Measurements from ENCODE around the gene GALNT14.

The GALNT14 gene

GRCh38 chr2:31049916-31050588 is 88.2 kb downstream of the GALNT14 start:
- TF ChIP-seq GATA1 (IDR thresholded peaks at IDR 0.05; ENCODE audit: low read depth, low read length), result no peak
- no peak for TF ChIP-seq POLR2A (IDR thresholded peaks at IDR 0.05; ENCODE audit: low read length)
- no peak for DNase-seq

- no peak for TF ChIP-seq POLR2A (IDR thresholded peaks at IDR 0.05; ENCODE audit: low read length)
- TF ChIP-seq GATA1 (IDR thresholded peaks at IDR 0.05; ENCODE audit: low read depth, low read length), result no peak
- DNase-seq, result no peak
These were observed 89.0 kb downstream of the GALNT14 start for GRCh38 chr2:31049264-31049663.

DNA sequence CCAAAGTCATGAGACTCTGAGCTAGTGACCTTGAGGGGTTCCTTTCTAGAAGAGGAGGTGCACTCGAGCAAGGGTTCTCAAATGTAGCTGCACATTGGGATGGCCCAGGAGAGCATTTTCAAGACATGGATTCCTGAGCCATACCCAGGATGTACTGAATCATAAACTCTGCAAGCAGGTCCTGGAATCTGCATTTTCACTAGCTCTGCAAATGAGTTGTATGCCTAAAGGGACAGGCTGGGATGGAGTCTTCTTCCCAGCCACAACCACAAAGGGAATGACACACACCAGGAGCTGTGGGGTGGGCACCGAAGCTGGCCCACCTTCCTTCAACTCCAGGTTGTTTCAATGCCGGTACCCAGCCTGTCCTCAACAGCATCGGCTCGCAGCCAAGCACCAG is 90.6 kb downstream of the GALNT14 start:
- no peak for DNase-seq
- TF ChIP-seq POLR2A (IDR thresholded peaks at IDR 0.05; ENCODE audit: low read length), result no peak
- no peak for TF ChIP-seq GATA1 (IDR thresholded peaks at IDR 0.05; ENCODE audit: low read depth, low read length)

- no peak for DNase-seq
- TF ChIP-seq GATA1 (IDR thresholded peaks at IDR 0.05; ENCODE audit: low read depth, low read length) (no peak), POLR2A (IDR thresholded peaks at IDR 0.05; ENCODE audit: low read length) (no peak)
These were observed 99.9 kb downstream of the GALNT14 start for GRCh38 chr2:31038385-31038784.

GRCh38 chr2:31037058-31037457 is 101.2 kb downstream of the GALNT14 start:
- no peak for TF ChIP-seq GATA1 (IDR thresholded peaks at IDR 0.05; ENCODE audit: low read depth, low read length)
- no peak for TF ChIP-seq POLR2A (IDR thresholded peaks at IDR 0.05; ENCODE audit: low read length)
- no peak for DNase-seq

GRCh38 chr2:31033032-31033431 is 105.2 kb downstream of the GALNT14 start:
- DNase-seq, result no peak
- TF ChIP-seq POLR2A (IDR thresholded peaks at IDR 0.05; ENCODE audit: low read length), result no peak
- no peak for TF ChIP-seq GATA1 (IDR thresholded peaks at IDR 0.05; ENCODE audit: low read depth, low read length)

DNA sequence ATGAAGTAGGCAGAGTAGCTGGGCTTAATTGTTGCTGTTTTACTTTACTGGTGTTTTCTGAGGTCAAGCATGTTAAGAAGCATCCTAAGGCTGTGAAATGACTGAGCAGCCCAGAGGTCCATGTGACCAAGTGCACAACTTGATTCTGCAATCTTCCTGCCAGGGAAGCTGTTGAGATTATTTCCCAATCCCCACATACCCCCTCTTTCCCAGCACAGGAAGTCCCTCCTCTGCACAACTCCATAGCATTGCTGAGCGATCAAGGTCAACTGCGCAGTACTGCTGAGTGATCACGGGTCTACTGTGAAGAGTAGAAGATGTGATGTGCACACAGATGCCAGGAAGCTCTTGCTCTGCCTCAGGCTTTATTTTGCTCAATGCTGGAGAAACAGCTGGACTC is 105.8 kb downstream of the GALNT14 start:
- no peak for DNase-seq
- no peak for TF ChIP-seq POLR2A (IDR thresholded peaks at IDR 0.05; ENCODE audit: low read length)
- no peak for TF ChIP-seq GATA1 (IDR thresholded peaks at IDR 0.05; ENCODE audit: low read depth, low read length)

- no peak for TF ChIP-seq POLR2A (IDR thresholded peaks at IDR 0.05; ENCODE audit: low read length)
- TF ChIP-seq GATA1 (IDR thresholded peaks at IDR 0.05; ENCODE audit: low read depth, low read length), result no peak
- DNase-seq, result no peak
These were observed 107.0 kb downstream of the GALNT14 start for GRCh38 chr2:31031132-31031706.

DNA sequence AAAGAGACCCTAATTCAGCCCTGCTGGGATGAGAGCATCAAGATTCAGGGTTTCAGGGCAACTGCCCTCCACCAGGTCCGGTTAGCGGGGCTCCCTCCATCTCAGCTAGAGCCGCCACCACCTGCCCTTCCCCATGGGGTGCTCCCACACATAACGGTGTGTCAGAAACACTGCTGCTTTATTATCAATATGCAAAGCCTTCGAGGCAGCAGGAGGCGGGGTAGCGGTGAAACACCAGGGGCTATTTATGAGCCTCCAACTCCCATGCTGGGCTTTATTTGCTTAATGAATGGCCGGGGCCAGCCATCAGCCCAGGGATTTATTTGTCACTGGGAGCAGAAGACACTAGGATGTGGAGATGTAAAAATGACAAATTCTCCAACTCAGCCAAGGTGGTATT is 109.8 kb downstream of the GALNT14 start:
- no peak for TF ChIP-seq POLR2A (IDR thresholded peaks at IDR 0.05; ENCODE audit: low read length)
- no peak for TF ChIP-seq GATA1 (IDR thresholded peaks at IDR 0.05; ENCODE audit: low read depth, low read length)
- DNase-seq, result no peak

DNA sequence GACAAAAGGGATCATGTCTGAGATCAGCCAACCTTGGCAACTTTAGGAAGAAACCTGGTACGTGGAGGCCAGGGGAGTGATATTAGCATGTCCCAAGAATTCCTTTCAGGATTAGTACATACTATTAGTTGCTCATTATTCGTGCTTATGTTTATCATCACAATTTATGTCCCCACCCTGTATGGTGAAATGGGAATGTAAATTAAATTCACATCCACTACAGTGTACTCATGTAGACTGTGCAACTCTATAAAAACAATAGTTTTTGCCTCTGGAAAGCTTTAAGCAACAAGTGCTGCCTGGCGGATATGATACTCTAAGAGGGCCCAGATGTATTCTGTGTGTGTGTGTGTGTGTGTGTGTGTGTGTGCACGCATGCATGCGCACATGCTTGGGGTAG is 110.7 kb downstream of the GALNT14 start:
- DNase-seq, result no peak
- TF ChIP-seq GATA1 (IDR thresholded peaks at IDR 0.05; ENCODE audit: low read depth, low read length) (no peak), POLR2A (IDR thresholded peaks at IDR 0.05; ENCODE audit: low read length) (no peak)

- DNase-seq, result no peak
- TF ChIP-seq POLR2A (IDR thresholded peaks at IDR 0.05; ENCODE audit: low read length), result no peak
- no peak for TF ChIP-seq GATA1 (IDR thresholded peaks at IDR 0.05; ENCODE audit: low read depth, low read length)
These were observed 114.7 kb downstream of the GALNT14 start for GRCh38 chr2:31023541-31023940.

- DNase-seq, result no peak
- TF ChIP-seq GATA1 (IDR thresholded peaks at IDR 0.05; ENCODE audit: low read depth, low read length) (no peak), POLR2A (IDR thresholded peaks at IDR 0.05; ENCODE audit: low read length) (no peak)
These were observed 117.5 kb downstream of the GALNT14 start for GRCh38 chr2:31020713-31021112.

GRCh38 chr2:31018280-31018679 is 120.0 kb downstream of the GALNT14 start:
- TF ChIP-seq GATA1 (IDR thresholded peaks at IDR 0.05; ENCODE audit: low read depth, low read length) (no peak), POLR2A (IDR thresholded peaks at IDR 0.05; ENCODE audit: low read length) (no peak)
- no peak for DNase-seq

GRCh38 chr2:31016648-31017047 is 121.6 kb downstream of the GALNT14 start:
- DNase-seq, result no peak
- TF ChIP-seq GATA1 (IDR thresholded peaks at IDR 0.05; ENCODE audit: low read depth, low read length) (no peak), POLR2A (IDR thresholded peaks at IDR 0.05; ENCODE audit: low read length) (no peak)

- TF ChIP-seq POLR2A (IDR thresholded peaks at IDR 0.05; ENCODE audit: low read length), result no peak
- TF ChIP-seq GATA1 (IDR thresholded peaks at IDR 0.05; ENCODE audit: low read depth, low read length), result no peak
- no peak for DNase-seq
These were observed 123.7 kb downstream of the GALNT14 start for GRCh38 chr2:31014516-31014915.

All from erythroblast (primary cell).